ENCODE results near the gene LRRC8D. TPM values are rescaled to one million over a fixed set of nuclear protein-coding genes. Genes with fewer than 3 reads are reported as not detected.

The LRRC8D gene
- total RNA-seq, 2 donors from 2014 or later = 23.8 to 33.8 TPM

DNA sequence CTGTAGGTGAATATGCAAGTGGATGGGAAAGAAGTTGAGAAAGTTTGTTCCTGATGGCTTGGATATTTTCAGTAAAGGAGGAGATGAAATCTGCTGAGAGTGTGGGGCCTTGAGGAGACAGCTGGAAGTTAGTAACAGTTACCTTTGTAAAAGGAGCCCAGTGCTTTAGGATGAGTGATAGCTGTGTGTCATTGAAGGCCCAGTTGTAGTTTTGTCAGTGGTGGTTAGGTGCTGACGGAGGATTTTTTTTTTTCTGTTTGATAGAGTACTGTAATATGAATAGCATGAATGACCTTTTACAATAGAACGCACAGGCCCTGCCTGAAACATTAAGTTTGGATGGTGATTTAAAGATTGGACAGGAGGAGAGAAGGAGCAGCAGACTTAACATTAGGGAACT is 33.3 kb downstream of the LRRC8D start:
- TF ChIP-seq, protein P1, sequence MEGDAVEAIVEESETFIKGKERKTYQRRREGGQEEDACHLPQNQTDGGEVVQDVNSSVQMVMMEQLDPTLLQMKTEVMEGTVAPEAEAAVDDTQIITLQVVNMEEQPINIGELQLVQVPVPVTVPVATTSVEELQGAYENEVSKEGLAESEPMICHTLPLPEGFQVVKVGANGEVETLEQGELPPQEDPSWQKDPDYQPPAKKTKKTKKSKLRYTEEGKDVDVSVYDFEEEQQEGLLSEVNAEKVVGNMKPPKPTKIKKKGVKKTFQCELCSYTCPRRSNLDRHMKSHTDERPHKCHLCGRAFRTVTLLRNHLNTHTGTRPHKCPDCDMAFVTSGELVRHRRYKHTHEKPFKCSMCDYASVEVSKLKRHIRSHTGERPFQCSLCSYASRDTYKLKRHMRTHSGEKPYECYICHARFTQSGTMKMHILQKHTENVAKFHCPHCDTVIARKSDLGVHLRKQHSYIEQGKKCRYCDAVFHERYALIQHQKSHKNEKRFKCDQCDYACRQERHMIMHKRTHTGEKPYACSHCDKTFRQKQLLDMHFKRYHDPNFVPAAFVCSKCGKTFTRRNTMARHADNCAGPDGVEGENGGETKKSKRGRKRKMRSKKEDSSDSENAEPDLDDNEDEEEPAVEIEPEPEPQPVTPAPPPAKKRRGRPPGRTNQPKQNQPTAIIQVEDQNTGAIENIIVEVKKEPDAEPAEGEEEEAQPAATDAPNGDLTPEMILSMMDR (conservative IDR thresholded peaks at IDR 0.05) = no peak
- Histone ChIP-seq H3K27me3 (ENCODE audit: control insufficient read depth, insufficient read depth, low read length, poor library complexity, severe bottlenecking) (no peaks in the 10 kb centered on the region), H3K4me1 (ENCODE audit: control insufficient read depth, insufficient read depth, low read length) (no peaks in the 10 kb centered on the region), H3K36me3 (ENCODE audit: control insufficient read depth, insufficient read depth, low read length) (no peaks in the 10 kb centered on the region), H3K9ac (ENCODE audit: extremely low read depth, low read length, poor library complexity, severe bottlenecking) (no peak overlapping the region), H3K27ac (ENCODE audit: low read depth, low read length) (no peak overlapping the region), H3K9me3 (ENCODE audit: control insufficient read depth, low read length) (no peaks in the 10 kb centered on the region), H3K4me3 (ENCODE audit: low read length) (no peak overlapping the region)
- no peak for DNase-seq
- Mint-ChIP-seq H3K27ac (no peak overlapping the region), H3K4me1 (no peaks in the 10 kb centered on the region), H3K9me3 (no peaks in the 10 kb centered on the region), H3K4me3 (no peak overlapping the region), H3K36me3 (ENCODE audit: low read depth) (no peaks in the 10 kb centered on the region), H3K27me3 (ENCODE audit: insufficient read depth) (no peaks in the 10 kb centered on the region)
- 94 to 97% methylated on average over 2 of the region's 2 CpGs for WGBS, 2 experiments (ENCODE audit: insufficient coverage in 1 of 2, insufficient read length in 1 of 2)

DNA sequence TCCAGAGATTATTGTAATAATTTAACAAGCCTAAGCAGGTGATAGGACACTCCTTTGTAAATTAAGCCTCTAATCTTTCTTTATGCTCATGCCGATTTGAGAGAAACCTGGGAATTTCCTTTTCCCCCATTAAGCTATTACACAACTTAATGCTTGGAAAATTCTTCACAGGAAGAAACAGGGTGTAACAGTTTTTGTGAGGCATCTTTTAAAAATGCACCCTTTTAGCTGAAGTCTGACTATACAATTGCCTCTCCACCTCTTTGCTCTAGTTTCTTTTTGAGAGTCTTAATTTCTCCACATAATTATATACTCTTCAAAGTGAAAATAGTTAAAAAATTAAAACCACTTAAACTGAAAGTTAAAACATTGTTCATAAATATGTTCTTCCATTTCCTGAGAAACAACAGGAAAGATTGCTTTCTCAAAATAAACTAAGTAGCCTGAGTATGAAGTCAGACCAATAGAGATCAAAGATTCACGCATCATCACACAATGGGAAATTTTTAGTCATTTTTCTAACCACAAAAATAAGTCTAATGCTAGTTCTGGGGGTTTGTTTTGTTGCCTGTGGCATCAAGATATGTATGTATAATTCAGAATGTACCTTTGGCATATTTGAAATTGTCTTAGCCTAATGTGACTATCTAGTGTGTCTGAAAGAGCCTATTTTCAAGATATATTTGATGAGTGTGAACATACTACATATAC is 34.7 kb downstream of the LRRC8D start:
- no peak overlapping the region for H3K27ac Mint-ChIP-seq
- H3K9me3 Mint-ChIP-seq = no peaks in the 10 kb centered on the region
- H3K36me3 ChIP-seq (ENCODE audit: control insufficient read depth, insufficient read depth, low read length) = no peaks in the 10 kb centered on the region
- TF ChIP-seq, protein P1 (conservative IDR thresholded peaks at IDR 0.05) = no peak
- DNase-seq = no peak
- no peak overlapping the region for H3K4me3 ChIP-seq (ENCODE audit: low read length)
- no peaks in the 10 kb centered on the region for H3K4me1 Mint-ChIP-seq
- WGBS, 2 experiments (ENCODE audit: insufficient coverage in 1 of 2, insufficient read length in 1 of 2) = 88 to 100% methylated on average over 1 of the region's 2 CpGs
- no peak overlapping the region for H3K27ac ChIP-seq (ENCODE audit: low read depth, low read length)
- H3K4me3 Mint-ChIP-seq = no peak overlapping the region
- H3K36me3 Mint-ChIP-seq (ENCODE audit: low read depth) = no peaks in the 10 kb centered on the region
- no peaks in the 10 kb centered on the region for H3K27me3 Mint-ChIP-seq (ENCODE audit: insufficient read depth)
- no peaks in the 10 kb centered on the region for H3K27me3 ChIP-seq (ENCODE audit: control insufficient read depth, insufficient read depth, low read length, poor library complexity, severe bottlenecking)
- no peaks in the 10 kb centered on the region for H3K9me3 ChIP-seq (ENCODE audit: control insufficient read depth, low read length)
- no peaks in the 10 kb centered on the region for H3K4me1 ChIP-seq (ENCODE audit: control insufficient read depth, insufficient read depth, low read length)
- H3K9ac ChIP-seq (ENCODE audit: extremely low read depth, low read length, poor library complexity, severe bottlenecking) = no peak overlapping the region

DNA sequence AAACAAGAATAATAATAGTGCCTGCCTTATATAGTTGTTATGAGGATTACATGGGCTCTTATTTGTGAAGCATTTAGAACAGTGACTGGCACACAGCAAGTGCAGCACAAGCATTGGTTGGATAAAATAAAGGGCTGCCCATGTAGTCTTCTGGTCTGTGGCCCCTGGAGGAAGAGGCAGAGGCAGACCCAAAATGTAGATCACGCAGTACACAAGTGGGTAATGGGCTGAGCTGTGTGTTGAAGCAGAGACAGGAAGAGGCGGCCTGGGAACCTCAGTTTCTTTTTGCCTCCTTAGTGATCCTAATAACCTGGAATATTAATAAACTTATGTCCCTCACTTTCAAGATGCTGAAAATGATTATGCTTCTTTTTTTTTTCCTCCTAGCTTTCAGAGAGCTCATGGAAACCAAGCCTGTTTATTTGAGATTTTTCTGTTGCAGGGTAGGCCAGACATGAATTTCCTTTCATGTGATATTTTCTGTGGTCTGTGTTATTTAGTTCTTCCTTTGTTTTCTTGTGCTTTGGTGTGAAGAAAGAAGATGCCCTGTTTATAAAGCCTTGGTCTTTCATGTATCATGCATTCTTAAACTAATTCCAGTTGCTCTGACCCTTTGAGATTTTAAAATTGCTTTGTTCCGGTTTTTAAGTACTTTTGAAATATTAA is 42.5 kb downstream of the LRRC8D start:
- H3K36me3 ChIP-seq (ENCODE audit: control insufficient read depth, insufficient read depth, low read length) = no peaks in the 10 kb centered on the region
- peak overlapping the region; percentile 3 for H3K27ac ChIP-seq (ENCODE audit: low read depth, low read length)
- DNase-seq = no peak
- no peaks in the 10 kb centered on the region for H3K9me3 Mint-ChIP-seq
- H3K27ac Mint-ChIP-seq = no peak overlapping the region
- H3K4me1 Mint-ChIP-seq = peaks cover 11% of the 10 kb centered on the region
- H3K9me3 ChIP-seq (ENCODE audit: control insufficient read depth, low read length) = no peaks in the 10 kb centered on the region
- 95 to 99% methylated on average over 3 of the region's 3 CpGs for WGBS, 2 experiments (ENCODE audit: insufficient coverage in 1 of 2, insufficient read length in 1 of 2)
- no peak overlapping the region for H3K4me3 Mint-ChIP-seq
- no peaks in the 10 kb centered on the region for H3K27me3 Mint-ChIP-seq (ENCODE audit: insufficient read depth)
- H3K4me1 ChIP-seq (ENCODE audit: control insufficient read depth, insufficient read depth, low read length) = no peaks in the 10 kb centered on the region
- no peak overlapping the region for H3K9ac ChIP-seq (ENCODE audit: extremely low read depth, low read length, poor library complexity, severe bottlenecking)
- no peak overlapping the region for H3K4me3 ChIP-seq (ENCODE audit: low read length)
- peaks cover 5% of the 10 kb centered on the region for H3K36me3 Mint-ChIP-seq (ENCODE audit: low read depth)
- no peaks in the 10 kb centered on the region for H3K27me3 ChIP-seq (ENCODE audit: control insufficient read depth, insufficient read depth, low read length, poor library complexity, severe bottlenecking)
- TF ChIP-seq, protein P1 (conservative IDR thresholded peaks at IDR 0.05) = no peak
